ENCODE measurements around the gene ANXA8L1. TPM values are rescaled to one million over a fixed set of nuclear protein-coding genes. Genes with fewer than 3 reads are reported as not detected.
"Not testable (repeated sequence)": the region's sequence is repeated elsewhere in the genome, so short reads cannot be mapped to it uniquely, and the experiment has no call there.

The ANXA8L1 gene
- total and polyA plus RNA-seq, 4 donors = not detected

GRCh38 chr10:46391422-46391821 is 15.8 kb downstream of the ANXA8L1 start:
- WGBS (ENCODE audit: insufficient coverage) = no CpG with 5 or more reads among the region's 6 CpGs
- not testable (repeated sequence) for H3K36me3 ChIP-seq (ENCODE audit: control insufficient read depth, insufficient read depth, low read length)

GRCh38 chr10:46396441-46397279 is 21.1 kb downstream of the ANXA8L1 start:
- H3K4me1 ChIP-seq (ENCODE audit: control insufficient read depth, insufficient read depth, low read length); H3K4me3 ChIP-seq (ENCODE audit: low read depth, low read length); H3K27ac ChIP-seq (ENCODE audit: low read depth, low read length); H3K9me3 ChIP-seq (ENCODE audit: control insufficient read depth, insufficient read depth, low read length); H3K36me3 ChIP-seq (ENCODE audit: control insufficient read depth, insufficient read depth, low read length); H3K27me3 ChIP-seq (ENCODE audit: control insufficient read depth, insufficient read depth, low read length): not testable (repeated sequence)
- peak in 1 of 6 donors; percentile 1 for DNase-seq (ENCODE audit: low read depth in 4 of 6, low spot score in 6 of 6)
- no CpG with 5 or more reads among the region's 8 CpGs for WGBS (ENCODE audit: insufficient coverage)

More at GRCh38 chr10:46391422-46391821, 15.8 kb downstream of the ANXA8L1 start:
- DNase-seq (ENCODE audit: low read depth in 4 of 6, low spot score in 6 of 6); H3K27me3 ChIP-seq (ENCODE audit: control insufficient read depth, insufficient read depth, low read length); H3K4me1 ChIP-seq (ENCODE audit: control insufficient read depth, insufficient read depth, low read length); H3K9me3 ChIP-seq (ENCODE audit: control insufficient read depth, insufficient read depth, low read length); H3K4me3 ChIP-seq (ENCODE audit: low read depth, low read length); H3K27ac ChIP-seq (ENCODE audit: low read depth, low read length): not testable (repeated sequence)

- not testable (repeated sequence) for H3K4me1 ChIP-seq (ENCODE audit: control insufficient read depth, insufficient read depth, low read length); H3K27me3 ChIP-seq (ENCODE audit: control insufficient read depth, insufficient read depth, low read length); DNase-seq (ENCODE audit: low read depth in 4 of 6, low spot score in 6 of 6); H3K27ac ChIP-seq (ENCODE audit: low read depth, low read length); H3K9me3 ChIP-seq (ENCODE audit: control insufficient read depth, insufficient read depth, low read length); H3K36me3 ChIP-seq (ENCODE audit: control insufficient read depth, insufficient read depth, low read length); H3K4me3 ChIP-seq (ENCODE audit: low read depth, low read length)
- WGBS (ENCODE audit: insufficient coverage) = no CpG with 5 or more reads among the region's 14 CpGs
These were observed 22.2 kb downstream of the ANXA8L1 start for GRCh38 chr10:46397767-46398166.

GRCh38 chr10:46398212-46398886 is 22.8 kb downstream of the ANXA8L1 start:
- not testable (repeated sequence) for H3K9me3 ChIP-seq (ENCODE audit: control insufficient read depth, insufficient read depth, low read length); H3K4me1 ChIP-seq (ENCODE audit: control insufficient read depth, insufficient read depth, low read length); H3K27me3 ChIP-seq (ENCODE audit: control insufficient read depth, insufficient read depth, low read length); H3K27ac ChIP-seq (ENCODE audit: low read depth, low read length); H3K36me3 ChIP-seq (ENCODE audit: control insufficient read depth, insufficient read depth, low read length)
- peak overlapping the region; percentile 27 for H3K4me3 ChIP-seq (ENCODE audit: low read depth, low read length)
- no CpG with 5 or more reads among the region's 35 CpGs for WGBS (ENCODE audit: insufficient coverage)
- peak in 3 of 6 donors; percentile 7 to 24 (median 9) for DNase-seq (ENCODE audit: low read depth in 4 of 6, low spot score in 6 of 6)

GRCh38 chr10:46409556-46409955 is 34.0 kb downstream of the ANXA8L1 start:
- no CpG with 5 or more reads among the region's 3 CpGs for WGBS (ENCODE audit: insufficient coverage)
- not testable (repeated sequence) for DNase-seq (ENCODE audit: low read depth in 4 of 6, low spot score in 6 of 6); H3K4me1 ChIP-seq (ENCODE audit: control insufficient read depth, insufficient read depth, low read length); H3K27ac ChIP-seq (ENCODE audit: low read depth, low read length); H3K27me3 ChIP-seq (ENCODE audit: control insufficient read depth, insufficient read depth, low read length); H3K36me3 ChIP-seq (ENCODE audit: control insufficient read depth, insufficient read depth, low read length); H3K4me3 ChIP-seq (ENCODE audit: low read depth, low read length); H3K9me3 ChIP-seq (ENCODE audit: control insufficient read depth, insufficient read depth, low read length)

DNA sequence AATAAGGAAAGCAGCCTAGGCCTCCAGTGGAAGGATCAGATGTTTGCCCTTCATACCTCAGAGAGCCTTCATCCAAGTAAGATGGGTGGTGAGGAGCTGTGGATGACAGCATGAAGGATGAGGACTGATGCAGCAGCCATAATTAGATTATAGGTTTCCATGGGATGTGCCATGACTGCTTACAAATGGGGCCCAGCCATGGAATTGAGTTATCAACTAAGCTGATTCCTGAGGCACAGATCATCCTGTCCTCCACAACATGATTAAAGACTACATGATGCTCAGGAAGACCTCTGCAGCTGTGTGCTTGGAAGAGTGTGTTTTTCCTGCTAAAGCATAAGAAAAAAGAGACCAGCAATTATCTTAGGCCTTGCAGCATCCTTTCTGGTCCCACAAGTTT is 35.5 kb downstream of the ANXA8L1 start:
- not testable (repeated sequence) for H3K9me3 ChIP-seq (ENCODE audit: control insufficient read depth, insufficient read depth, low read length); DNase-seq (ENCODE audit: low read depth in 4 of 6, low spot score in 6 of 6); H3K4me1 ChIP-seq (ENCODE audit: control insufficient read depth, insufficient read depth, low read length); H3K36me3 ChIP-seq (ENCODE audit: control insufficient read depth, insufficient read depth, low read length); H3K27me3 ChIP-seq (ENCODE audit: control insufficient read depth, insufficient read depth, low read length); H3K27ac ChIP-seq (ENCODE audit: low read depth, low read length); H3K4me3 ChIP-seq (ENCODE audit: low read depth, low read length)

- WGBS (ENCODE audit: insufficient coverage) = no CpG with 5 or more reads among the region's 5 CpGs
- DNase-seq (ENCODE audit: low read depth in 4 of 6, low spot score in 6 of 6) = not testable (repeated sequence)
These were observed 37.1 kb downstream of the ANXA8L1 start for GRCh38 chr10:46412665-46413064.

DNA sequence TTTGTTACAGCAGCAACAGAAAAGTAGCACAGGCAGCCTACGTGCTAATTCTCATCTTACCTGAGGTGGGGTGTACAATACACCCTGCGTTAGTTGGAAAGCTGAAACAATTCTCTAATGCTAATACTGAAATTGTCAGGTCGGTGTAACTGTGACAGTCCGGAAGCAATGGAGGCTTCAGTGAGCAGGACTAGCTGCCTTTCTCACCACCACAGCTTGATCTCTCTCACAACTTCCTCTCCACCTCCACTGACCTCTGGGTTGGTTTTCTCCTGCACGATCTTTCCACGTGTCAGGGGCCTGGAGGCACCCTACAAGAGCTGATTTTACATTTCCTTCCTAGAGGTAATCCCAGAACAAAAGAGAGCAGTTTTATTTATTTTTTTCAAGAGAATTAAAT is 39.7 kb downstream of the ANXA8L1 start:
- not testable (repeated sequence) for H3K27me3 ChIP-seq (ENCODE audit: control insufficient read depth, insufficient read depth, low read length); H3K9me3 ChIP-seq (ENCODE audit: control insufficient read depth, insufficient read depth, low read length); H3K4me3 ChIP-seq (ENCODE audit: low read depth, low read length); H3K36me3 ChIP-seq (ENCODE audit: control insufficient read depth, insufficient read depth, low read length); H3K4me1 ChIP-seq (ENCODE audit: control insufficient read depth, insufficient read depth, low read length); DNase-seq (ENCODE audit: low read depth in 4 of 6, low spot score in 6 of 6); H3K27ac ChIP-seq (ENCODE audit: low read depth, low read length)
- WGBS (ENCODE audit: insufficient coverage) = 100% methylated on average over 1 of the region's 6 CpGs

More at GRCh38 chr10:46412665-46413064, 37.1 kb downstream of the ANXA8L1 start:
- not testable (repeated sequence) for H3K36me3 ChIP-seq (ENCODE audit: control insufficient read depth, insufficient read depth, low read length); H3K4me1 ChIP-seq (ENCODE audit: control insufficient read depth, insufficient read depth, low read length); H3K9me3 ChIP-seq (ENCODE audit: control insufficient read depth, insufficient read depth, low read length); H3K27ac ChIP-seq (ENCODE audit: low read depth, low read length); H3K27me3 ChIP-seq (ENCODE audit: control insufficient read depth, insufficient read depth, low read length); H3K4me3 ChIP-seq (ENCODE audit: low read depth, low read length)

DNA sequence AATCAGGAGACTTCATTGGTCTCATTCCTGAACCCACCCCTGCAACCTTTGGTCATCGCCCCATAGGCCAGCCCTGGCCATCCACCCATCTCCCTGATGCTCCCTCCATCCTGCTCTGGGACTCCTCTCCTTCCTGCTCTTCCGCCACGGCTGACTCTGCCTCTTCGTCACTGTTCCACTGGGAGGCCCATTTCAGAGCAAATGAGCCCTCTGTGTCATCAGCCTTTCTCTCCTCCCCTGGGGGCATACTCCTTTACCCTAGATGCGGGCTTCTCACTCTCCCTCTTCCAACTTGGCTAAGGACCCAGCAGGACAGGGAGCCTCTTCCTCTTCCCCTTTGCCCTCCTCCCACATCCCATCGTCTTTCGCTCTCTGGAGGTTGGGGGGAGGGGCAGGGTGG is 42.7 kb downstream of the ANXA8L1 start:
- not testable (repeated sequence) for H3K9me3 ChIP-seq (ENCODE audit: control insufficient read depth, insufficient read depth, low read length); DNase-seq (ENCODE audit: low read depth in 4 of 6, low spot score in 6 of 6); H3K27me3 ChIP-seq (ENCODE audit: control insufficient read depth, insufficient read depth, low read length); H3K4me1 ChIP-seq (ENCODE audit: control insufficient read depth, insufficient read depth, low read length); H3K36me3 ChIP-seq (ENCODE audit: control insufficient read depth, insufficient read depth, low read length); H3K4me3 ChIP-seq (ENCODE audit: low read depth, low read length); H3K27ac ChIP-seq (ENCODE audit: low read depth, low read length)
- WGBS (ENCODE audit: insufficient coverage) = no CpG with 5 or more reads among the region's 7 CpGs

Measured in spinal cord (tissue), 10 donors.